CD14-positive monocyte (primary cell): Measurements from ENCODE around the gene CD300A. TPM values are rescaled to one million over a fixed set of nuclear protein-coding genes. Genes with fewer than 3 reads are reported as not detected.

Experiments
- DNase-seq, 3 donors: peaks; one replicate each; pipeline ENCODE4 v3.0.0-alpha.2; 2011 to 2022
- H2AFZ ChIP-seq: 2 replicates; pipeline ENCODE4 v1.6.0; 2012; ENCODE audit warnings: mild to moderate bottlenecking, low read depth, low read length, inconsistent platforms; ENCODE audit not compliant: insufficient read depth, poor library complexity, severe bottlenecking
- H3K27ac ChIP-seq, 2 donors: 1 replicate in 1 of 2; 2 replicates in 1 of 2; pipeline ENCODE4 v1.5.1; 2012 to 2013; ENCODE audit warnings: low read length in 2 of 2, control low read depth in 1 of 2, inconsistent platforms in 1 of 2, low read depth in 1 of 2, mild to moderate bottlenecking in 1 of 2
- H3K27me3 ChIP-seq, 2 donors: one replicate each; pipeline versions ENCODE4 v1.6.0 to v1.6.1; 2011 to 2013; ENCODE audit warnings: low read length in 2 of 2; ENCODE audit not compliant: control insufficient read depth in 2 of 2, insufficient read depth in 2 of 2
- H3K36me3 ChIP-seq, 2 donors: replicated peaks in 1 of 2; 1 replicate in 1 of 2; 2 replicates in 1 of 2; pipeline versions ENCODE4 v1.5.1 to v1.6.1; 2012 to 2013; ENCODE audit warnings: low read length in 2 of 2, control low read depth in 1 of 2, inconsistent platforms in 1 of 2, mild to moderate bottlenecking in 1 of 2; ENCODE audit not compliant: insufficient read depth in 2 of 2, control insufficient read depth in 1 of 2
- H3K4me1 ChIP-seq, 2 donors: 1 replicate in 1 of 2; 2 replicates in 1 of 2; pipeline versions ENCODE4 v1.5.1 to v1.6.1; 2012 to 2013; ENCODE audit warnings: low read length in 2 of 2, control low read depth in 1 of 2, inconsistent platforms in 1 of 2, mild to moderate bottlenecking in 1 of 2, moderate library complexity in 1 of 2; ENCODE audit not compliant: insufficient read depth in 2 of 2, control insufficient read depth in 1 of 2
- H3K4me2 ChIP-seq: replicated peaks from 2 replicates; pipeline ENCODE3; 2012; ENCODE audit warnings: low read length, moderate library complexity, mild to moderate bottlenecking; ENCODE audit not compliant: poor library complexity, severe bottlenecking; ENCODE audit errors: extremely low read depth
- H3K4me3 ChIP-seq, 3 experiments: fragments of 200-600 bp in 1 of 3; sonication (generic) in 1 of 3; replicated peaks in 1 of 3; 1 replicate in 2 of 3; 2 replicates in 1 of 3; pipeline ENCODE4 v1.5.1; 2011 to 2013; ENCODE audit warnings: low read length in 3 of 3, mild to moderate bottlenecking in 3 of 3, control low read depth in 2 of 3, low read depth in 2 of 3, inconsistent platforms in 1 of 3, moderate library complexity in 1 of 3
- H3K79me2 ChIP-seq: 2 replicates; pipeline ENCODE4 v1.6.0; 2012; ENCODE audit warnings: mild to moderate bottlenecking, control low read depth, inconsistent platforms, low read length, moderate library complexity; ENCODE audit not compliant: insufficient read depth
- H3K9ac ChIP-seq: 2 replicates; pipeline ENCODE4 v1.6.0; 2017; ENCODE audit warnings: low read length, mild to moderate bottlenecking; ENCODE audit not compliant: insufficient read depth, poor library complexity, severe bottlenecking
- H3K9me3 ChIP-seq, 2 donors: replicated peaks in 1 of 2; 1 replicate in 1 of 2; 2 replicates in 1 of 2; pipeline versions ENCODE4 v1.5.1 to v1.6.1; 2012 to 2013; ENCODE audit warnings: low read length in 2 of 2, control low read depth in 1 of 2; ENCODE audit not compliant: control insufficient read depth in 1 of 2, insufficient read depth in 1 of 2
- H4K20me1 ChIP-seq: 2 replicates; pipeline ENCODE4 v1.6.0; 2012; ENCODE audit warnings: mild to moderate bottlenecking, low read length, control low read depth, moderate library complexity; ENCODE audit not compliant: insufficient read depth
- H3K27ac Mint-ChIP-seq, 7 donors: one replicate each; pipeline ENCODE4 v1.8.0; 2020; ENCODE audit warnings: mild to moderate bottlenecking in 7 of 7, mixed read lengths in 7 of 7, moderate library complexity in 6 of 7, inconsistent platforms in 2 of 7
- H3K27me3 Mint-ChIP-seq, 3 donors: one replicate each; pipeline ENCODE4 v1.8.0; 2021 to 2022; ENCODE audit warnings: low read depth in 3 of 3, mild to moderate bottlenecking in 3 of 3, mixed read lengths in 3 of 3, moderate library complexity in 3 of 3, inconsistent platforms in 1 of 3
- H3K36me3 Mint-ChIP-seq, 2 donors: one replicate each; pipeline ENCODE4 v1.8.0; 2020; ENCODE audit warnings: mixed read lengths in 2 of 2, inconsistent platforms in 1 of 2, mild to moderate bottlenecking in 1 of 2
- H3K4me1 Mint-ChIP-seq: one replicate; pipeline ENCODE4 v1.8.0; 2020; ENCODE audit warnings: mild to moderate bottlenecking, mixed read lengths
- H3K4me3 Mint-ChIP-seq, 2 donors: one replicate each; pipeline ENCODE4 v1.8.0; 2020; ENCODE audit warnings: mild to moderate bottlenecking in 2 of 2, mixed read lengths in 2 of 2, moderate library complexity in 1 of 2
- H3K9me3 Mint-ChIP-seq, 7 donors: one replicate each; pipeline ENCODE4 v1.8.0; 2020 to 2022; ENCODE audit warnings: mixed read lengths in 7 of 7, mild to moderate bottlenecking in 6 of 7, moderate library complexity in 6 of 7, inconsistent platforms in 2 of 7
- WGBS: methylation state at CpG from one replicate; pipeline ENCODE4 v1.1.5; 2013; ENCODE audit warnings: missing lambda C conversion rate; ENCODE audit not compliant: insufficient coverage; 5-methylcytosine and 5-hydroxymethylcytosine counted together
- intact Hi-C, 2 donors: fragments of 100-400 bp; cut with micrococcal nuclease; formaldehyde crosslinking; loops; one replicate each; pipeline versions ENCODE4 v1.15.0 to v1.15.1; 2023
- polyA plus RNA-seq, 3 donors: library from polyadenylated mRNA; depleted of rRNA in 1 of 3; unstranded in 2 of 3; stranded (reverse) in 1 of 3; fragments of 300-500 nt in 2 of 3; fragments of >200 nt in 1 of 3; fragmentation: Illumina TruSeq in 2 of 3; gene quantifications; 1 replicate in 2 of 3; 2 replicates in 1 of 3; pipeline ENCODE4 v1.2.3, GENCODE V29; 2012 to 2021
- TF ChIP-seq, protein P1 (sequence below): fragments of 200-600 bp; IDR thresholded peaks from one replicate; pipeline ENCODE4 v1.8.0; 2022; ENCODE audit warnings: antibody characterized with exemption, mild to moderate bottlenecking

CD300A gene
- polyA plus RNA-seq, 3 donors: 173 to 222 (median 212) TPM

DNA sequence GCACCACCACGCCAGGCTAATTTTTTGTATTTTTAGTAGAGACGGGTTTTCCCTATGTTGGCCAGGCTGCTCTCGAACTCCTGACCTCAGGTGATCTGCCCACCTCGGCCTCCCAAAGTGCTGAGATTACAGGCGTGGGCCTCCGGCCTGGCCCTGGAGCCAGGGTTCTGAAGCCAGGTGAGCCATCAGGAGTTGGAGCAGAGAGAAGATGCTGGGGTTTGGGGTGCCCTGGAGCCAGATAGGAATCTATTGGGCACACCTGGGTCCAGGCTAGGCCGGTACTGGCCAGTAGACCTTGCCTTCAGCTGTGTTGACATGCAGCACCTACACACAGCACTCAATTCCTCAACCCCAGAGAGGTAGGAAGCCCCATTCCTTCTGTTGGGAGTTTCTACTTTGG, 5.4 kb upstream of the CD300A start:
- no peak overlapping the region for H3K4me2 ChIP-seq
- 100% methylated on average over 5 of the region's 7 CpGs for WGBS
- no peaks in the 10 kb centered on the region for H3K27me3 ChIP-seq
- no peaks in the 10 kb centered on the region for H3K9me3 ChIP-seq
- peaks cover 54 to 59% of the 10 kb centered on the region in 2 donors for H3K4me1 ChIP-seq
- H3K79me2 ChIP-seq: peaks cover 5% of the 10 kb centered on the region
- no peak for DNase-seq
- peak overlapping the region in 1 of 7 donors; percentile 75 for H3K27ac Mint-ChIP-seq
- H3K27me3 Mint-ChIP-seq: peaks cover 2 to 4% (median 2%) of the 10 kb centered on the region in 3 donors
- H3K36me3 Mint-ChIP-seq: no peaks in the 10 kb centered on the region
- H3K9ac ChIP-seq: no peak overlapping the region
- peaks cover 10% of the 10 kb centered on the region for H3K4me1 Mint-ChIP-seq
- no peak overlapping the region for H3K27ac ChIP-seq
- no peak overlapping the region for H2AFZ ChIP-seq
- H3K36me3 ChIP-seq: no peaks in the 10 kb centered on the region
- intact Hi-C loops: no loop called here
- H4K20me1 ChIP-seq: no peaks in the 10 kb centered on the region
- no peaks in the 10 kb centered on the region for H3K9me3 Mint-ChIP-seq
- no peak overlapping the region for H3K4me3 Mint-ChIP-seq
- no peak overlapping the region for H3K4me3 ChIP-seq
- TF ChIP-seq, protein P1, sequence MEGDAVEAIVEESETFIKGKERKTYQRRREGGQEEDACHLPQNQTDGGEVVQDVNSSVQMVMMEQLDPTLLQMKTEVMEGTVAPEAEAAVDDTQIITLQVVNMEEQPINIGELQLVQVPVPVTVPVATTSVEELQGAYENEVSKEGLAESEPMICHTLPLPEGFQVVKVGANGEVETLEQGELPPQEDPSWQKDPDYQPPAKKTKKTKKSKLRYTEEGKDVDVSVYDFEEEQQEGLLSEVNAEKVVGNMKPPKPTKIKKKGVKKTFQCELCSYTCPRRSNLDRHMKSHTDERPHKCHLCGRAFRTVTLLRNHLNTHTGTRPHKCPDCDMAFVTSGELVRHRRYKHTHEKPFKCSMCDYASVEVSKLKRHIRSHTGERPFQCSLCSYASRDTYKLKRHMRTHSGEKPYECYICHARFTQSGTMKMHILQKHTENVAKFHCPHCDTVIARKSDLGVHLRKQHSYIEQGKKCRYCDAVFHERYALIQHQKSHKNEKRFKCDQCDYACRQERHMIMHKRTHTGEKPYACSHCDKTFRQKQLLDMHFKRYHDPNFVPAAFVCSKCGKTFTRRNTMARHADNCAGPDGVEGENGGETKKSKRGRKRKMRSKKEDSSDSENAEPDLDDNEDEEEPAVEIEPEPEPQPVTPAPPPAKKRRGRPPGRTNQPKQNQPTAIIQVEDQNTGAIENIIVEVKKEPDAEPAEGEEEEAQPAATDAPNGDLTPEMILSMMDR: no peak

DNA sequence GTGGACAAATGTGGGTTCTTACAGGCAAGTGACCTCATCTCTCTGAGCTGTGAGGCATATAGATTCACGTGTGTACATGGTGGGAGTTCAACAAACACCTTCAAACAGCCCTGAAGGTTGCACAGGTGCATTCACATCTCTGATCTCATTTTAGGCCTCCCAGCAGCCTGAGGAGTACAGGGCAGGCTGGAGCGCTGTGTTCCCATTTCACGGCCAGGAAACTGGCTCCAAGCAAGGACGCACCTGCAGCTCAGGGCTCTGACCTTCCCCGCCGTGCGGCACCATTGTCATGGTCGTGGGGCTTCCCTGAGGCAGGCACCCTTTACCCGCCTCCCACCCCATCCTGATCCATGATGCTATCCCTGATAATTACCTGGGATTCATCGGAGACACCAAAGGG, 4.8 kb upstream of the CD300A start:
- Mint-ChIP-seq H3K27me3 (peaks cover 0 to 4% (median 2%) of the 10 kb centered on the region in 3 donors), H3K27ac (peak overlapping the region in 3 of 7 donors; percentile 15 to 81 (median 50)), H3K36me3 (no peaks in the 10 kb centered on the region), H3K9me3 (no peaks in the 10 kb centered on the region), H3K4me1 (peaks cover 10% of the 10 kb centered on the region), H3K4me3 (no peak overlapping the region)
- Histone ChIP-seq H3K27me3 (no peaks in the 10 kb centered on the region), H3K4me1 (peaks cover 58 to 63% of the 10 kb centered on the region in 2 donors), H3K4me3 (no peak overlapping the region), H3K4me2 (no peak overlapping the region), H3K9ac (no peak overlapping the region), H3K9me3 (no peaks in the 10 kb centered on the region), H3K27ac (no peak overlapping the region), H2AFZ (no peak overlapping the region), H3K36me3 (no peaks in the 10 kb centered on the region), H3K79me2 (peaks cover 11% of the 10 kb centered on the region), H4K20me1 (no peaks in the 10 kb centered on the region)
- intact Hi-C loops: no loop called here
- TF ChIP-seq, protein P1: no peak
- DNase-seq: no peak
- WGBS: 98% methylated on average over 6 of the region's 10 CpGs
